GM12874 (cell line): Measurements from ENCODE around the gene ALPG.

Source experiments
- TF ChIP-seq, protein P1 (sequence below): IDR thresholded peaks from 2 replicates; pipeline ENCODE4 v1.5.1; 2011; ENCODE audit warnings: low read depth, mild to moderate bottlenecking, control low read depth, low read length, moderate library complexity; ENCODE audit not compliant: insufficient read depth

Gene ALPG

DNA sequence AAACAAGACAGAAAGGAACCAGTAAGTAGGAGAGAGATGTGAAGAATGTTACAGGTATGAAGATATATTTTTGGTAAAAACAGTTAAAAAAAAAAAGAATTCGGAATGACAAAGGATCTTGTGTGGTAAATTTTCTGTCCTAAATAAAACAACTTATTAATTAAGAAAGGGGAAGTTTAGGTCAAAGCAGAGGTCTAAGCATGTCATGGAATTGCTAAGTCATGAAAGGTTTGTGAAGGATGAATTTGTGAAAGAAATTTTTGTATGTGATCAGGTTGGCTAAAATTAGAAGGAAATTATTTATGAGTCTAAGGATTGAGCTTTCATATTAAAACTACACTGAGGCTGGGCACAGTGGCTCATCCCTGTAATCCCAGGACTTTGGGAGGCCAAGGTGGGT, 11.1 kb upstream of the ALPG start:
- TF ChIP-seq, protein P1, sequence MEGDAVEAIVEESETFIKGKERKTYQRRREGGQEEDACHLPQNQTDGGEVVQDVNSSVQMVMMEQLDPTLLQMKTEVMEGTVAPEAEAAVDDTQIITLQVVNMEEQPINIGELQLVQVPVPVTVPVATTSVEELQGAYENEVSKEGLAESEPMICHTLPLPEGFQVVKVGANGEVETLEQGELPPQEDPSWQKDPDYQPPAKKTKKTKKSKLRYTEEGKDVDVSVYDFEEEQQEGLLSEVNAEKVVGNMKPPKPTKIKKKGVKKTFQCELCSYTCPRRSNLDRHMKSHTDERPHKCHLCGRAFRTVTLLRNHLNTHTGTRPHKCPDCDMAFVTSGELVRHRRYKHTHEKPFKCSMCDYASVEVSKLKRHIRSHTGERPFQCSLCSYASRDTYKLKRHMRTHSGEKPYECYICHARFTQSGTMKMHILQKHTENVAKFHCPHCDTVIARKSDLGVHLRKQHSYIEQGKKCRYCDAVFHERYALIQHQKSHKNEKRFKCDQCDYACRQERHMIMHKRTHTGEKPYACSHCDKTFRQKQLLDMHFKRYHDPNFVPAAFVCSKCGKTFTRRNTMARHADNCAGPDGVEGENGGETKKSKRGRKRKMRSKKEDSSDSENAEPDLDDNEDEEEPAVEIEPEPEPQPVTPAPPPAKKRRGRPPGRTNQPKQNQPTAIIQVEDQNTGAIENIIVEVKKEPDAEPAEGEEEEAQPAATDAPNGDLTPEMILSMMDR: no peak

GRCh38 chr2:232396683-232397082, 10.0 kb upstream of the ALPG start:
- TF ChIP-seq, protein P1: no peak

GRCh38 chr2:232398293-232399034, 8.2 kb upstream of the ALPG start:
- TF ChIP-seq, protein P1: no peak

DNA sequence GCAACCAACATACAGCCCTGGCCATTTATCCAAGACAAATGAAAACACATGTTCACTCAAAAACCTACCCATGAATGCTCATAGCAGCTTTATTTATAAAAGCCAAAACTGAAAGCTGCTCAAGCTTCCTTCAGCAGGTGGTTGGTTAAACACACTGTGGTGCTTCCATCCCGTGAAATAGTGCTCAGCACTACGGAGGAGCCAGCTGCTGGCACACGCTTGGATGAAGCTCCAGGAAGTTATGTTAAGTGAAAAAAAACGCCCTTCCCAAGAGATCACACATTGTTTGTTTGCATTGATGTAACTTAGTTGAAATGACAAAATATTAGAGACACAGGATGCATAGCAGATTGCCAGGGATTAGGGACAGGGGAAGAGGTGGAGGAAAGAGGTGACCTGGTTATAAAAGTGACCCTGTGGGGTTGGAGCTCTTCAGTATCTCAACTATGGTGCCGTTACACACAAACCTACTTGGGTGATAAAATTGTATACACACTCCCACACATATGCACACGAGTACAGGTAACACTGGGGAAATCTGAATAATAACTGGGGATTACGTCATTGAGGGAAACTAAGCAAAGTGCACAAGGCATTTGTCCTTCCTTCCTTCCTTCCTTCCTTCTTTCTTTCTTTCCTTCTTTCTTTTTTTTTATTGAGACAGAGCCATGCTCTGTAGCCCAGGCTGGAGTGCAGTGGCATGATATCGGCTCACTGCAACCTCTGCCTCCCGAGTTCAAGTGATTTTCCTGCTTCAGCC, 6.2 kb upstream of the ALPG start:
- TF ChIP-seq, protein P1: no peak

DNA sequence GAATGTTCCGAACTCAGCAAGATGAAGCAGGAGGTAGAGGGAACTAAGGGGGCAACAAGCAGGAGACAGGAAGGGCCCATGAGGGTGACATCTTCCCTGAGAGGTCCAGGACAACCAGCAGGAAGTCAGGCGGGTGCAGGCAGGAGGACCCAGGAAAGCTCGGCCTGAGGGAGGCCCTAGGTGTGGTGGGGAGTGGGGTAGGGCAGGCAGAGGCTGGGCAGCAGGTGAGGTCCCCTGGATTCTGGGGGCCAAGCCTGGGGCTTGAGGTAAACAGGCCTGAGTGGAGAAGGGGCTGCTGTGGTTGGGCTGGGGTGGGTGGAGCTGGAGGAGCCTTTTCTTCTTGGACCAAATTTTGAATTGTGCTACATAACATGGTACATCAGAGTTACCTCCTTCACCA, 4.1 kb upstream of the ALPG start:
- TF ChIP-seq, protein P1: no peak

DNA sequence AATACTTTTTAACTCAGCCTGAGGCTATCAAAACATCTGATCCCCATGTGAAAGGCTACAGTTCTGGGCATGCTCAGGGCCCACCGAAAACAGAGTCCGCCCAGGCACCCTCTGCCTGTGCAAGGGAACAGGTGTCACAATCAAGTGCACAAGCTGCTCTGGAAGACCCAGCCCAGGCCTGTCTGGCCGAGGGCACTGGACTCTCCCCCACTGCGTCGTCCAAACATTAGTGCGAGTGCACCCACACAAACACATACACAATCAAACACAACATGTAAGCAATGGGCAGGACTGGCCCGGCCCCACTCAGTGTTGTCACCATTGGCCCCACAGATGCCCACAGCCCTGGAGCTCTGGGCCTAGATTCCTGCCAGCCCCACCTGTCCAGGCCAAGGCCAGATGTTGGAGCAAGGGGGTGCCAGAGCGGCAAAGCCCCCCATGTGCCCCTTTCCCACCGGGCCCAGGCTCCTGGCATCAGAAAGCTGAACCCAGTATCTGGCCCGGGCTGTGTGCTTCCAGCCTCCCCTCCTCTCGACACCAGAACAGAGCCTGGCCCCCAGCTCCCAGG, 617 bp upstream of the ALPG start:
- TF ChIP-seq, protein P1: no peak

DNA sequence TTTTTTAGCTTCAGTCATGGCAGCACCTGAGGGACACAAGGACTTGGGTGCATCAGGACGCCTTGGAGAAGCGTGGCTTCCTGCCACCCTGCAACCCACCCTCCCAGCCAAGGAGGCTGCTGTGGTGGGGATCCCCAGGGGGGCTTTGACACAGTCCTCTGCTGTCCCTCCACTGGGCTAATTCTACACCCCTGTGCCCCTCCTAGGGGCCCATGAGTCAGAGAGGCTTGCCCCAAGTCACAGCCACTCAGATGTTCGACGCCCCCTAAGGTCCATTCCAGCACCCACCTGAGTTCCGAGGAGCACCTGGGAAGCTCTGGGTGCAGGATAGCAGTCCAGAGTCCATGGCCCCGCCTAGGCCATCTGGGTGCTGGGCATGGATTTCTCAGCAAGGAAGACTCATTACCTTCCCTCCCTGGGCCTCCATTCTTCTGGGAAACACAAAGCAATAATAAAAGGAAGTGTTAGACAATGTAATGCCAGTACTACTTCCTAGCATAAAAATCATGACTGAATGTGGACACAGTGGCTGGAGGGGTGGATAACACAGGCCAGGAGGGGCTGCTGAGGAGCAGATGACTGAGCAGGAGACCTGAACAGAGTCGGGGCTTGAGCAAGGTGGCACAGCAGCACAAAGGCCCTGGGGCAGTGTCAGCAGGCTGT, 3.7 kb downstream of the ALPG start:
- TF ChIP-seq, protein P1: no peak
